HG02943 (cell line): ENCODE results near the gene SEPTIN10.
"Not testable (repeated sequence)": the region's sequence is repeated elsewhere in the genome, so short reads cannot be mapped to it uniquely, and the experiment has no call there.

Source experiments
- ATAC-seq: cut with Tn5 transposase; IDR thresholded peaks from one replicate; pipeline ENCODE4 v1.9.1; 2021; ENCODE audit warnings: mild to moderate bottlenecking, low read depth, moderate library complexity; ENCODE audit not compliant: unreplicated experiment

Gene SEPTIN10

DNA sequence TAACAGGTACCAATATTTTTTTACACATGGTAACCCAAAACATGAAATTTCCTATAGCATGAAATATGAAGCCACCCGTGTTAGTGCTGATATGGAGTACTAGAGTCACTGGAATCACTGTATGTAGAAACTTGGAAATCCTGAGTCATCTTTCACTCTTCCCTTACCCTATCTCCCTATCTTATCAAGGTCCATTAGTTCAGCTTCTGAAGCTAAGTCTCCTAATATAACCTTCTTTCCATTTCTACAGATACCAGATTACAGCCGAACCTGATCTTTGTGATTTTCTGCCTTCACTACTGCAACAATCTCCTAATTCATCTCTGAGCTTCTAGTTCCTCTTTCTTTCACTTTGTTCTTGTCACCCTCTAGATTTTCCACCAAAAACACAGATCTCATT lies 59.0 kb downstream of the SEPTIN10 start:
- ATAC-seq: no peak

DNA sequence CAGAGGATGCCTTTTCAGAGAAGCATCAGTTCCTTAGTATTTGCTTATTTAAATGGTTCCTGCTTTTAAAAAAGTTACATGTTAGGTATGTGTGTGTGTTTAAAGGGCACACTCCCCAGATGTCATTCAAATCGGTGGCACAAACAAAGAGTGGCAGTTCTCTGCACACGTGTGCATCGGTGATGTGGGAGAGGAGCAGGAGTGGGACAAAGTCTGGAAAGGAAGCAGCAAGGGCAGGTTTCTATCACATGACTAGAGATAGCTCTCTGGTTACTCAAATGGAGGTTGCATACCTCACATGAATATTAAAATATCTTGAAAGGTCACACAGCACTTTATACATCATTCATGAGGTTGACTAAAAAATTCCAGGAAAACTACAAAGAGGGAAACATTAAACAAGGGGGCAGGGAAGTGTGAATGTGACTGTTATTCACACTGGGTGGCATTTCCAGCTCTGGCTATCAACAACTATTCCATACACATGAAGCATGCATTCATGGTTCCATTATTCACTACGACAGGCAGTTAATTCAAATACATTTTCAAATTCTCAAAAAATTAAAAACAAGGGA lies 64.7 kb downstream of the SEPTIN10 start:
- ATAC-seq: no peak

GRCh38 chr2:109547280-109547679 lies 66.5 kb downstream of the SEPTIN10 start:
- no peak for ATAC-seq

DNA sequence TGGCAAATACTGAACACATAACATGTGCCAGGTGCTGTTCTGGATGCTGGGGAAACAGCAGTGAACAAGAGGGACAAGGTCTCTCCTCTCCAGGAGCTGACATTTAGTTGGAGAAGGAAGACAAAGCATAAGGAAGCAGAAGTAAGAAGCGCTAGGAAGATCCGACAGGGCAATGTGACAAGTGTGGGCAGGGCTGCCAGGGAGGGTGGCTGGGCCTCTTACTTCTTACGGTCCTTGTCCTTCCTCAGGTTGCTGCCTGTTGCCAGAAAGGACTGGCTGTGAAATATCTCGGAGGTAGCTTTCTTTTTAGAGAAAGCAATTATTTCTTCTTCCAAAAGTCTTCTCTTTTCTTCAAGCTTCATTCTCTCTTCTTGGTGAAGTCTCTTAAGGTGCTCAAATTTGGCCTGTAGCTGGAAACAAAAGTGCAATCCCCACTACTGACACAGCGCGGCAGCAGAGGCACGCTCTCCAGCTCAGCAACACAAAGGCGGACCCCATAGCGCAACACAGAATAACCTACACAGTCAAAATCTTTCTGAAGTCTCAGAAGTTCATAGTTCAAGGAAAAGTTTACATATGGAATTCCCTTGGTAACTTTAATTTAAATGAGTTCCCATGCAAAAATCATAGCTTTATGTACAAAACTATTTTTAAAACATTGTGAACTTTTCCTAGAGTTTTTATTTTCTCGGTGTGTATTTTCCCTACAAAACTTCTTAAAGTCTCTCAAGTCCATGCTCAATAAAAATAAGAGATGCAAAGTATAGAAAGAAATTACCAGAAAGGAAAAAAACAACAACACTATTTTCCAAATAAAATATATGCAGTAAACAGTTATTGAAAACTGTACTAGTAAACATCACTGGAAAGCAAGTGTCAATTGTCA lies 67.7 kb downstream of the SEPTIN10 start:
- peak; percentile 82 for ATAC-seq

DNA sequence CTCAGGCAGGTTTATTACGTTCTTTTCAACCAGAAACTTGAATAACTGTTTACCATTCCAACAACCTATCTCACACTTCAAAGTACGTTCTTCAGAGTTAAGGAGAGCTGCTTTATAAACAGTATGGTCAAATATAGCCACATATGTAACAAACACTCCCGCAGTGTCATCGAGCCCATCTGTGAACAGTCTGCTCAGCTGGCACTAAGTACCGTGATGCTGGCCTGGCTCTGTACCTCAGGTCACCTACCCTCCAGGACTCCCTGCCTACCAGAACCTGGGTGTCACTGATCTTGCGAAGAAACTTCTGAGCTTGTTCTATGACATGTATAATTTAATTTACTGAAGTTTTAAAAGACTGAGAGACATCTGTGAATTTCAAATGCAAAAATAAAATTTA lies 71.4 kb downstream of the SEPTIN10 start:
- no peak for ATAC-seq

DNA sequence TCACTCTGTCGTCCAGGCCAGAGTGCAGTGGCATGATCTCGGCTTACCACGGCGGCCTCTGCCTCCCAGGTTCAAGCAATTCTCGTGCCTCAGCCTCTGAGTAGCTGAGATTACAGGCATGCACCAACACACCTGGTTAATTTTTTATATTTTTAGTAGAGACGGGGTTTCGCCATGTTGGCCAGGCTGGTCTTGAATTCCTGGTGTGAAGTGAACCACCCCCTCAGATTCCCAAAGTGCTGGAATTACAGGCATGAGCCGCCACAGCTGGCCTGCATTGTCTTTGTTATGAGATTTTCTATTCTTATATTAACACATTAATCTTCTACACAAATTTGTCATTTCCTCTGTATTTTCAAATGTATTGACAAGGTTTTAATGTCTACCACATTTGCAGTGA lies 75.2 kb downstream of the SEPTIN10 start:
- no peak for ATAC-seq

DNA sequence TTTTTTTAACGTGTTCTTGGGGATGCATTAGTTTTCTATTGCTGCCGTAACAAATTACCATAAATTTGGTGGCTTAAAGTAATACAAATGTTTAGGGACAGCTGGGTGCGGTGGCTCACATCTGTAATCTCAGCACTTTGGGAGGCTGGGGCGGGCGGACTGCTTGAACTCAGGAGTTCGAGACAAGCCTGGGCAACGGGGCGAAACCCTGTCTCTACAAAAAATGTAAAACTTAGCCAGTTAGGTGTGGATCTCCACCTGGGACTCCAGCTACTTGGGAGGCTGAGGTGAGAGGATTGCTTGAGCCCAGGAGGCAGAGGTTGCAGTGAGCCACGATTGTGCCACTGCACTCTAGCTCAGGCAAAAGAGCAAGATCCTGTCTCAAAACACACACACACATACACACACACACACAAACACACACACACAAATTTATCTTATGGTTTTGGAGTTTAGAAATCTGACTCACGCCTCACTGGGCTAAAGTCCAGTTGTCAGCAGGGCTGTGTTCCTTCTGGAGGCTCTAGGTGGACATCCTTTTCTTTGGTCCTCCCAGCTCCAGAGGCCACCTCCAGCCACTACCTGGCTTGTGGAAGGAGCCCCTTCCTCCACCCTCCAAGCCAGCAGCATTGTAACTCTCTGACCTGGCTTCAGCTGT lies 76.1 kb downstream of the SEPTIN10 start:
- no peak for ATAC-seq

DNA sequence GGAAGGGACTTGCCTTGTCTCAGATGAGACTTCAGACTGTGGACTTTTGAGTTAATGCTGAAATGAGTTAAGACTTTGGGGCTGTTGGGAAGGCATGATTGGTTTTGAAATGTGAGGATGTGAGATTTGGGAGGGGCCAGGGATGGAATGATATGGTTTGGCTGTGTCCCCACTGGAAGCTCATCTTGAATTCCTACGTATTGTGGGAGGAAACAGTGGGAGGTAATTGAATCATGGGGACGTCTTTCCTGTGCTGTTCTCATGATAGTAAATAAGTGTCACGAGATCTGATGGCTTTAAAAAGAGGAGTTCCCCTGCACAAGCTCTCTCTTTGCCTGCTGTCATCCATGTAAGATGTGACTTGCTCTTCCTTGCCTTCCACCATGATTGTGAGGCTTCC lies 77.2 kb downstream of the SEPTIN10 start:
- not testable (repeated sequence) for ATAC-seq

DNA sequence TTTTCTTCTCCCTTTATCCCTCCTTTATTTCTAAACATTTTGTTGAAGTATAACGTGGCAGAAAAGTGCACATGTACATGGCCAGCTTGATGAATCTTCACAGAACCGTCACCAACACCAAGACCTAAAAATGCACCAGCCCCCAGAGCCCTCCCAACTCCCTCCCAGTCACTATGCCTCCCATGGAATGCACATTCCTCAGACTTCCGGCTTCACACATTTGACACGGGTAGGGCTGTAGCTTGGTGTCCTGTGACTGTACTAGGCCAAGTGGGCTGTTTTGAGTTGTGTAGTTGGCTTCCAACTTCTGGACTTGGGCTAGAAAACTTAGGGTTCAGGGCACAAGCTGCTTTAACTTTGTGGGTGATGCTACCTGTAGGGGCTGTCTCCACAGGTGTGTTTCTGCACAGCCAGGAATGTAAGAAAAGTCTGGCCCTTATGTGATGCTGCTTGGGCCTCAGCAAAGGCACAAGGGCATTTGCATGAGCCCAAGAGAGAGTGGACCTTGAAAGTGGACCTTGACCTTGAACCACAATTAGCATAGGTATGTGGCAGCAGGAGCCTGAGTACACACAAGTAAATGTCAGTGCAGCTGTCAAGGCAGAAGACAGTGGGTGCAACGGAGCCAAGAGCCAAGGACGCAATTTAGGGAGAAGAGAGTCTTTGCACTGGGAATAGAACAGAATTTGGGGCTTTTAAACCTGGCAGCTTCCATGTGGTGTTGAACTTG lies 78.4 kb downstream of the SEPTIN10 start:
- no peak for ATAC-seq

DNA sequence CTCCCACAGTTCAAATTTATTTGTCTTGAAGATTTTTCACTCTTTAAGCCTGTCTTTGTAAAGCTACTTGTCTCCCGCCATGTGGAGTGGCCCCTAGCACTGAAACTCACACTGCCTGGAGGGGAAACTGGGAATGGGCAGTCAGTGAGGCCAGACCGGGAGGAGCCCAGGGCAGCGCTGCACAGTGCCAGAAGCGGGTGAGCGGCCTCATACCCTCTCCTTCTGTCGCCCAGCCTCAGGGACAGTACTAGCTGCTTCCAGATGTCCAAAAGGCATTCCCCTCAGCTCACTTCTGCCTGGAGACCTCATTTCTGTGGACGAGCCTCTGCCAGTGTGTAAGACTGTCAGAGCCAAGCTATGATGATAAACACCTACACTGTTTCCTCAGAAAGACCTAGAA lies 79.9 kb downstream of the SEPTIN10 start:
- no peak for ATAC-seq

DNA sequence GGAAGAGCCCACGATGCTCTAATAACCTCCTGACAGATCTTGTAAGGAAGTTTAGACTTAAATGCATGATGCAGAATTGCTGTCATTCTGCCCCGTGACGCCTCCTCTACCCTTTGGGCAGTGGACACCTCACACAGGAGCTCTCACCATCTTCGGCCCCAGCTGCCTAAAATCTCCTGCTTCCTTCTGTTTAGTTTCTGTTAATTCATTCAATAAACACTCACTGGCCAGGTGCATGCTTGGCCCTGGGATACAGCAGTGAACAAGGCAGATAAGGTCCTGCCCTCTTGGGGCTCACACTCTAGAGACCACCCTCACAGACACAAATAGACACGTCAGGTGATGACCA lies 81.1 kb downstream of the SEPTIN10 start:
- no peak for ATAC-seq

DNA sequence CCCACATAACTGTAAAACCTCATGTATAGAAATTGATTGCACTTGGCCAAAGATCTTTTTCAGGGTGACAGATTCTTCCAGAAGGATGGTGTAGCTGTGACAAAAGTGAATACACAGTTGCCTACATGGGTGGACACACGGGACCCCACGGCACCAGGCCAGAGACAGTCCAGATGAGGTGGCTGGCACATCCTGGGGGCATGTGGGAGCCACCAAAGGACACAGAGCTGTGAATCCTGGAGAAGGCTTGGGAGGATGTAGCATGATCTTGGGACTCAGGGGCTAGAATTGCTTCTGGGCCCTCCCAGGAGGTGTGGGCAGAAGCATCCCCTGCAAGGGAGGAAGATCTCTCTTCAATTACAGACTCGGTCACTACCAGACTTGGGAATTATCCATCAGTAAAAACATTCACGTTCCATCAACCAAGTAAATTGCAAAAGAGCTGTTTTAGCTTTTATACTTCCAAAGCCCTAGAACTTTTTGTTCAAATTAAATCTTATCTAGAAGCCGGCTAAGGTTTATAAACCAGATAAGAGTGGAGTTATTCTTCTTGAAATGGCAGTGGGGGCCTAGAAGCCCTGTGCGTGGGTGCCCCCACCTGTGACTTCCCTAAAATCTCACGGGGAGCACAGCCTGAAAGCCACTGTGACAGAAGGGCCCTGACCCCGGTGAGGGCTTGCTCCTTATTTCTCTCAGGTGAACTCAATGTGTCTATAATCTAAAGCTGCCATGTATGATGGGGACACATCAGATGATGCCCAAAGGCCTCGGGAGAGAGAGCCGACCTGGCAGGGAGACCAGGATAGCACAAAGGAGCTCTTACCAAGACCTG lies 81.7 kb downstream of the SEPTIN10 start:
- ATAC-seq: no peak

- ATAC-seq: no peak
Observed at GRCh38 chr2:109531221-109531620, 82.5 kb downstream of the SEPTIN10 start.

DNA sequence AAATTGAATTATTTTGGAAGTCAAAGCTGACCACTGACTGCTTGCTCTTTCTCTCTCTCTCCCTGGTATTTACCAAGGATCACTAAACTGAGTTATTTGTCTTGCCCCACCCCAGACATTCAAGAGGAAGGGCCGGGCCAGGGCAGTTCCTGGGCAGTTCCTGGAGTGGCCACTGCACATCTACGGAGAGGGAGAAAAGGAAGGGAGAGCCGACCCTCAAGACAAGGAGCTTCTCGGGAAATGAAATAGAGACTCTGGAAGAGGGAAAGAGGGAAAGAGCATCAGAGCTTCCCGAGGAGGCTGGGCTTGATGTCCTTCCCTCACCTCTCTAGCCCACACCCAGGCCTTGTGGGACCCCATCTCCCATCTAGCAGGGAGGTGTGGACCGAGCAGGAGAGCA lies 83.1 kb downstream of the SEPTIN10 start:
- ATAC-seq: no peak

- ATAC-seq: no peak
Observed at GRCh38 chr2:109529532-109530449, 84.0 kb downstream of the SEPTIN10 start.

GRCh38 chr2:109528811-109529501 lies 84.8 kb downstream of the SEPTIN10 start:
- no peak for ATAC-seq

DNA sequence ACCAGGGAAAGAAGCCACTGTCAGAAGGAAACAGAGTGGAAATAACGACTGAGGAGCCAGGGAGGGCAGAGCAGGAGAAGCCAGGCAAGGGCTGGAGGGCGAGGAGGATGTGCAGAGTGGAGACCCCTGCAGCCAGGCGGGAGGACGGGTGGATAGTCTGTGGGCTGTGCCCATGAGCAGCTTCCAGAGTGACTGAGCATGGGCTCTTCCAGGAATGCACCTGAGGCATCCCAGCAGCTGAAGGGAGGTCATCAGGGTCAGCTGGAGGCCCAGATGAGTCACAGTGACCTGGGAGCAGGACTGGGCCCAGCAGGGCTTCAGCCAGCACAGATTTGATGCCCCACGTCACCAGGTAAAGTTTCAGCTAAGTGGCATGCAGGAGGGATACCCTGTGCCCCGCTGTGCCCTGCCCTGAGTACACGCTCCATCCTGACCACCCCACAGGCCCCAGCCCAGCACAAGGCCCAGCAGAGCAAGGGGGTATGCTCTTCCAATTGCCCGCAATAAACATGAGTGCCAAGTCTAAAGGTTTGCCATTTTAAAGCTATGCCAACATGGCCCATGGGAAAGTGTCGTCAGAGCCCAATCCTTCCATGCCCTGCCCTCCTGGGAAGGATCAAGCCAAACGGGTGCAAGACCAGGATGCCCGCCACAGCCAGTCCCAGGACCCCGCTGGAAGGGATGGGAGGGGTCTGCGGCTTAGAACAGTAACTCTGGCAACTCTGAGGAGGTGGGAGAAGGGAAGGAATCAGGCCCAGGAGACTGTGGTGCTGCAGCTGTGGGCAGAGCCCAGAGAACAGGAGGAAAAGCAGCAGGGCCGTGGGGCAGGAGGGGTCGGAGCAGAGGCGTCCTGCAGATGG lies 85.7 kb downstream of the SEPTIN10 start:
- ATAC-seq: no peak

- no peak for ATAC-seq
Observed at GRCh38 chr2:109527079-109527478, 86.7 kb downstream of the SEPTIN10 start.
